Midbrain (tissue), 1 donor: ENCODE measurements around the gene ITGB7.

Source experiments
- DNase-seq: peaks from one replicate; lab custom pipeline; 2025; lab: John Stamatoyannopoulos, UW

ITGB7 gene

GRCh38 chr12:53207042-53207441 is at the start of gene ITGB7:
ITGB7 (minus strand) TSS chr12:53207251; CDS start chr12:53200443, 6,808 bp downstream.
- DNase-seq = no peak

- DNase-seq = no peak
These were observed 48.9 kb upstream of the ITGB7 start for GRCh38 chr12:53255996-53256395.

GRCh38 chr12:53254816-53255545 is 47.9 kb upstream of the ITGB7 start:
- no peak for DNase-seq

GRCh38 chr12:53253298-53253697 is 46.2 kb upstream of the ITGB7 start:
- DNase-seq = no peak

GRCh38 chr12:53252349-53252916 is 45.4 kb upstream of the ITGB7 start:
- no peak for DNase-seq

- DNase-seq = peak; percentile 80
These were observed 44.7 kb upstream of the ITGB7 start for GRCh38 chr12:53251477-53252348.

GRCh38 chr12:53245286-53245685 is 38.2 kb upstream of the ITGB7 start:
- DNase-seq = no peak

GRCh38 chr12:53244337-53244736 is 37.3 kb upstream of the ITGB7 start:
- DNase-seq = no peak

GRCh38 chr12:53241623-53242412 is 34.8 kb upstream of the ITGB7 start:
- no peak for DNase-seq

- DNase-seq = no peak
These were observed 32.7 kb upstream of the ITGB7 start for GRCh38 chr12:53239643-53240258.

- no peak for DNase-seq
These were observed 29.5 kb upstream of the ITGB7 start for GRCh38 chr12:53236443-53237111.

- DNase-seq = no peak
These were observed 28.8 kb upstream of the ITGB7 start for GRCh38 chr12:53235742-53236442.

GRCh38 chr12:53235164-53235563 is 28.1 kb upstream of the ITGB7 start:
- DNase-seq = no peak

GRCh38 chr12:53234271-53234914 is 27.3 kb upstream of the ITGB7 start:
- no peak for DNase-seq

- DNase-seq = no peak
These were observed 26.6 kb upstream of the ITGB7 start for GRCh38 chr12:53233671-53234121.

GRCh38 chr12:53232646-53233461 is 25.8 kb upstream of the ITGB7 start:
- DNase-seq = peak; percentile 33

GRCh38 chr12:53231921-53232645 is 25.0 kb upstream of the ITGB7 start, which contains the start of gene RARG:
RARG (minus strand) TSS chr12:53232209; CDS start chr12:53227545, 4,664 bp downstream.
- DNase-seq = peak; percentile 43

GRCh38 chr12:53231671-53231920 is 24.5 kb upstream of the ITGB7 start:
- no peak for DNase-seq
